ENCODE measurements around the gene HDGFL1. TPM values are rescaled to one million over a fixed set of nuclear protein-coding genes. Genes with fewer than 3 reads are reported as not detected.

HDGFL1 gene
- polyA plus RNA-seq, 2 of the 4 experiments (the other 2 are of a cell fraction) = not detected

- ATAC-seq (no peak), FAIRE-seq (no peak), DNase-seq (ENCODE audit: low read depth in 1 of 2, low spot score in 1 of 2) (no peak)
- TF ChIP-seq REST (IDR thresholded peaks at IDR 0.05) = no peak
- no peak for TF ChIP-seq USF2 (IDR thresholded peaks at IDR 0.05)
- TF ChIP-seq CBX8 (IDR thresholded peaks at IDR 0.05) = no peak
- no peak for TF ChIP-seq SREBF2 (IDR thresholded peaks at IDR 0.05)
- TF ChIP-seq BHLHE40 (IDR thresholded peaks at IDR 0.05; ENCODE audit: low read depth, low read length) = no peak
- no peak for TF ChIP-seq CTCF (IDR thresholded peaks at IDR 0.05)
- no peak for TF ChIP-seq JUN (IDR thresholded peaks at IDR 0.05)
- no peak for TF ChIP-seq TP53 (CRISPR knock-in tag; IDR thresholded peaks at IDR 0.05)
- TF ChIP-seq EHF (CRISPR knock-in tag; IDR thresholded peaks at IDR 0.05) = no peak
- no peak for TF ChIP-seq SMC3 (IDR thresholded peaks at IDR 0.05)
- H3K9me3 ChIP-seq = no peaks in the 10 kb centered on the region
- no peak overlapping the region for H3K4me3 ChIP-seq
- no peaks in the 10 kb centered on the region for H3K4me1 ChIP-seq
- no peak overlapping the region for H3K27ac ChIP-seq
- CTCF ChIA-PET = no interaction called here
- POLR2A ChIA-PET = no interaction called here
- H3K4me2 ChIP-seq = no peak overlapping the region
These were observed 42.6 kb upstream of the HDGFL1 start for GRCh38 chr6:22526736-22527135.

GRCh38 chr6:22529866-22530265 lies 39.5 kb upstream of the HDGFL1 start:
- 100% methylated on average over 1 of the region's 1 CpG for WGBS (ENCODE audit: missing lambda C conversion rate)
- CTCF ChIA-PET = no interaction called here
- FAIRE-seq (no peak), DNase-seq (ENCODE audit: low read depth in 1 of 2, low spot score in 1 of 2) (no peak), ATAC-seq (no peak)
- POLR2A ChIA-PET = no interaction called here
- Histone ChIP-seq H3K4me1 (no peaks in the 10 kb centered on the region), H3K27ac (no peak overlapping the region), H3K9me3 (no peaks in the 10 kb centered on the region), H3K4me3 (no peak overlapping the region), H3K4me2 (no peak overlapping the region)
- TF ChIP-seq KDM1A (IDR thresholded peaks at IDR 0.05; ENCODE audit: low read depth) (no peak), JUN (IDR thresholded peaks at IDR 0.05) (no peak), EP300 (IDR thresholded peaks at IDR 0.05) (no peak), HOXA7 (CRISPR knock-in tag; IDR thresholded peaks at IDR 0.05) (no peak), EHMT2 (IDR thresholded peaks at IDR 0.05; ENCODE audit: low read depth) (no peak), ZNF302 (CRISPR knock-in tag; IDR thresholded peaks at IDR 0.05) (no peak), ZSCAN20 (CRISPR knock-in tag; IDR thresholded peaks at IDR 0.05) (no peak), CHD2 (IDR thresholded peaks at IDR 0.05; ENCODE audit: low read length, partially characterized antibody) (no peak), NR3C1 (IDR thresholded peaks at IDR 0.05) (no peak), MYC (IDR thresholded peaks at IDR 0.05; ENCODE audit: borderline replicate concordance, low read length) (no peak), SREBF2 (IDR thresholded peaks at IDR 0.05) (no peak), ESRRA (IDR thresholded peaks at IDR 0.05; ENCODE audit: borderline replicate concordance, low read length) (no peak), HEYL (CRISPR knock-in tag; IDR thresholded peaks at IDR 0.05) (no peak), BCL3 (IDR thresholded peaks at IDR 0.05) (no peak)
